Stimulated activated CD8-positive, alpha-beta memory T cell treated with anti-CD3 and anti-CD28 coated beads, Interleukin-4, amount 100 ng/mL, for 1 hour (primary cell): ENCODE results near the gene PITPNB.

Source experiments
- DNase-seq, 2 donors: peaks; one replicate each; pipeline ENCODE4 v3.0.0-alpha.2; 2020; ENCODE audit warnings: low read depth in 2 of 2, low spot score in 1 of 2

The PITPNB gene

DNA sequence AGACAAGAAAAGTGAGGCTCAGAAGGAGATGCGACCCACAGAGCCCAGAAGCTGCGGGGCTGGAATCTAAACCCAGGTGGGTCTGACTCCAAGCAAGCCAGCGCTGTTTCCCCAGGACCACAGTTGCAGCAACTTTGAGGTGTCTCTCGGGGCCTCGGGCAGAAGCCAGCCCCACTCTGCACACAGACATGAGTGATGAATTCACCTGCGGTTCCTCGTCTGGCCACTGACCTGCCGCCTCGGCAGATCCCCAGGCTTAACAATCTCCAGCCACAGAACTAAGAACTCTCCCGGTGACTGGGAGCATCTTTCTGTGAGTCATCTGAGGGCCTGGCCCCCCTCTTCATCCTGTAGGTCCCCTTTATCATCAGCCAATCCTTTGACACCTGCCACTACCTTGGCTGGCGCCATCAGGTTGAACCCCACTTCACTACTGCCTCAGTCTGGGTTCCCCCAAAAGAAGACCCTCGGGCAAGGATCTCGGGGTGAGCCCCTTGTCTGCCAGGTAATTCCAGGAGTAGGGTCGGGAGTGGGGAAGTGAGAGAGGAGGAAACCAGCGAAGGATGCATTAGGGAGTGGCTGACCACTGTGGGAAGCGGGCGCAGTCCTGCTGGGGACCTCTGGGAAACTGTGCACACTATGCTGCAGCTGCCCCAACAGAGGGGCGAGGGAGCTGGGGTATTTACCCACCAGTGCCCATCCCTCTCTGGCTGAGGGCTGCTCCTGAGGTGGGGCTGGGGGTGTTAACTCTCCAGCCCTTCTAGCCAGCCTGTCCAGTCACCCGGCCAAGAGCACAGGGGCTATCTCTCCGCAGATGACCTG lies 84.5 kb downstream of the PITPNB start:
- no peak for DNase-seq

DNA sequence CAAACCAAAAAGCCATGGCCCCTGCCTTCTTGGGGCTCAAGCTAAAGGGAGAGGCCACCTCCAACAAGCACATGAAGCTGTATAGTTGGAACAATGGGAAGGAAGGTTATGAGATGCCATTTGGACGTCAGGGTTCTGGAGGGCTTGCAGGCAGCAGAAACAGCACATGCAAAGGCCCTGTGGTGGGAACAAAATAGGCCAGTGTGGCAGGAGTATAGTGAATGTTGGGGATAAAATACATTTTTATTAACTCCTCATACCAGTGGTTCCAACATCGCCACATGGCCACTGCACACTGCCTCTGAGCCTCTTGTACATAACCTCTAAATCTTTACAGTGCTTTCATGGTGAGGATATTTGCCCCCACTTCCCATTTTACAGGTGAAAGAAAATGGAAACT lies 85.3 kb downstream of the PITPNB start:
- no peak for DNase-seq

DNA sequence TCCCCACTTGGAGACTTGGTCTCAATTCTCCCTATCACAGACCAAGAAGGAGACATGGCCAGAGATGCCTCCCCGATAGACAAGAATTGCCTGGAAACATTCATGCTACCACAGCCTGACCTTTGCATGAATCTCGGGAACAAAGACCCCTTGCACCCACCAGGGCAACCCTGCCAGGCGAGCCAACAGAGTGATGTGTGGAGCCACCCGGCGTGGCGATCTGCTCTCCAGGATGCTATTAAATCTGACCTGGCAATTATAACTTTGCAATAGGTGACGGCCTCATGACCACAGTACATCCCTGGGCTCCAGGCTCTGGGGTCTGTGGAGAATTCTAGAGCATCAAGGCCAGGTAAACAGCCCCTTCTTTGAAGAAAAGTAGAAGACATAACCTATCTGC lies 86.5 kb downstream of the PITPNB start:
- DNase-seq = no peak

DNA sequence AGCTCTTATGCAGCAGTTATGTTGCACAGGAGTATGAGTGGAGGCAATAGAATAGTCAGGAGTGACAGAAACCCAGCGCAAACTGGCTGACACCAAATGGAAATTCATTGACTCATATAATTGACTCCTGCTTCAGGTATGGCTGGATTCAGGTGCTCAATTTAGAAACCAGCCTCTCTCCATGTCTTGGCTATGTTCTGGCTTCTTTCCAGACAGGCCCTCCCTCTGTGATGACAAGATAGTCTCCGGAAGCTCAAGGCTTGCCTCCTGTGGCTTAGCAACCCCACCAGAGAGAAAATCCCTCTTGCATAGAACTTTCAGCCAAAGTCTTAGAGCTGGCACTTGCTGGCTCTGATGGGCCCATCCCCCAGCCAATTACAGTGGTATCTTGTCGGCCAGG lies 89.4 kb downstream of the PITPNB start:
- no peak for DNase-seq

DNA sequence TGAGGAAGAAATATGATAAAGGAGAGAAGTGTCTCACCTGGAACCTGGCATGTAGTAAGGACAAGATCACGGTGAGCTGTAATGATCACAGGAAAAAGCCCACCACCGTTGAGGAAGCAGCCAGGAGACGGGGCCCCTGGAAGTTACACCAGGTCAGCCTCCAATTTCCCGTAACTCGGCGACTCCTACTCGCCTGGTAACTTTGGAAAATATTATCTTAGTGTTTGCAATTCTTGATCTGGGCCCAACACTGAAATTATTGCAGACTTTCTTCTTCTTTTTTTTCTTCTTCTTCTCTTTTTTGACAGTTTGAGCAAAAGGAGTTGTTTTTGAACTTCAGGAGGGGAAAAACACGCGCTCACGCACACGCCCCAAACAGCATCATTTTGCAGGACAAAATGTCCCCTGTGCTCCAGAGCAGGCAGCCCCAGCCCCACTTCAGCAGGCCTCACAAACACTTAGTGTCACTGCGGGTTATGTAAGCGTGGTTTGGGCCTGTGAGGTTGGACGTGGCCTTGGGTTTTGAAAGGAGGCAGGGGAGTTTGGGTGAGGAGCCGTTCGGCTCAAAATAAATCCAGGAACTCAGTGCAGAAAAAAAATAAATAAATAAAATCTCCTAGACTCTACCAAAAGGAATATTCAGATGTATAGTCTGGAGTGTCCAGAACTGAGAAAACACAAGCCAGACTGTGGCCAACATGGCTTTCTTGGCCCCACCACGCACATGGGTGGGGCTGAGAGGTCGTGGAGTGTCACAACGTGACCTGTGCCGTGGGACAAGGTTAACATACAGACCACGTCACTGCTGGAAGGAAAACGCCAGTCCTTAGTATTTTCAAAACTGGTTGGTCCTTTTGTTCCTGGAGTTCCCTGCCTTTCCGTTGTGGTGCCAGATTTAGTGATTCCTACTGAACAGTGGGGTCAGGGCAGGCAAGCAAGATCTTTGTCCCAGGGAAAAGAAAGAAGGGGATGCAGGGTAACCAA lies 91.2 kb downstream of the PITPNB start:
- DNase-seq = no peak

DNA sequence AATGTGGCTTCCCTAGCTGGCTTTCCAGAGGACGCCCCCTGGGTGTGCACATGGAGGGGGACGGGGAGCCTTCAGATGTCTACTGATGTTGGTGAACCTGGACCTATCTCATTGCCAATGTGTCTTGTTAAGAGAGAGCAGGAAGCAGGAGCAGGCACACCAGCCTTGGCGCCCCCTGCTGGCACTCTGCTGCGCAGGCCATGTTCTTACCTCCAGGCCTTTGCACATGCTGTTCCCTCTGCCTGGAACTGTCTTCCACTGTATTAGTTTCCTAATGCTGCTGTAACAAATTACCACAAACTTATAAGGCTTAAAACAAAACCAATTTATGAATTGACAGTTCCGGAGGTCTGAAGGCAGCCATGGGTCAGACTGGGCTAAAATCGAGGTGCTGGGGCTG lies 93.9 kb downstream of the PITPNB start:
- no peak for DNase-seq

DNA sequence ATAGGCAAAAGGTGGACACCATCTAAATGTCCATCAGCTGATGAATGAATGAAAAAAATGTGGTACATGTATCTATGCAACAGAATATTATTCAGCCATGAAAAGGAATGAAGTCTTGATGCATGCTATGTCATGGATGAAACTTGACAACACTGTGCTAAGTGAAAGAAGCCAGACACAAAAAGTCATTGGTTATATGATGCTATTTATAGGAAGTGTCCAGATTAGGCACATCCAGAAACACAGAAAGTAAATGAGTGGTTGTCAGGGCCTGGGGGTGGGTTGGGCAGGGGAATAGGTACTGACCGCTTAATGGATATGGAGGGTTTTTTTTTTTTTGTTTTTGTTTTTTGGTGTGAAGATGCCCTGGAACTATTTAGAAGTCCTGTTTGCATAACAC lies 95.8 kb downstream of the PITPNB start:
- no peak for DNase-seq

DNA sequence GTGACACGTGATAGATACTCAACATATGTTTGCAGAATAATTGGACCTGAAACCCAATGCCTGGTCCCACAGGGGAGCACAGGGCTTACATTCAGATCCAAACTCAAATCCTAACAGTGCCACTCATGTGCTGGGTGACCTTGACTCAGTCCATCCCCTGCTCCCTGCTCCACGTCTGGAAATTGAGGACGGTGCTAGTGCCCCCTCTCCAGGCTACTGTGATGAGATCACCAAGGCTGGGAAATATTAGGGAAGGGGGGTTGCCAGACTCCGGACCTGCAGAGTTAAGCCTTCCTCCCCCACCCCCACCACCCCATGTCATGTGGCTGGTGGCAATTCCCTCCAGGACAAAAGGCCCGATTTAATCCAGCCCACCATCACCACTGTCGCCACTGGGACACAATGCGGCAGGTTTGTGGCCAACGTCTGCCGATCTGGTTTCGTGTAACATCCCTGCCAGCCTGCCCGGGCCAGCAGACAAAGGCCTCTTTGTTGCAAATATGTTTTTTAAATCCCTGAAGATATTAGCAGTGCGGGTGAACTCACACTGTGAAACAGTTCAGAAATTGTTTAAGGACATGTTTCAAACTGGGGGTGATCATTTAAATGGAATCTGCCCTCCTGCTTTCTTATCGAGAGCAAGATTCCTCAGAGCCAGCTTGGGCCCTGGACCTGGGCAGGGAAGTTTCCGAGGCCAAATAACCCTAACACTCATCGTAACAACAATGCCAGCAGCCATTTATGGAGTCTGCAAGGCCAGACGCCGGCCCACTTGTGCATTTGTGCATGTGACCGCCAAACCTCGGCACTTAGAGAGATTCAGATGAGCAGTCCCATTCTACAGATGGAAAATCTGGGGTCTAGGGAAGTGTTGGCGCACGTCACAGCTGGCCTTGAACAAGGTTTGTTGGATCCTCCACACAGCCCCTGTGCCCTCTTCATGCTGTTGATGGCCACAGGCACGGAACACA lies 97.9 kb downstream of the PITPNB start:
- no peak for DNase-seq

DNA sequence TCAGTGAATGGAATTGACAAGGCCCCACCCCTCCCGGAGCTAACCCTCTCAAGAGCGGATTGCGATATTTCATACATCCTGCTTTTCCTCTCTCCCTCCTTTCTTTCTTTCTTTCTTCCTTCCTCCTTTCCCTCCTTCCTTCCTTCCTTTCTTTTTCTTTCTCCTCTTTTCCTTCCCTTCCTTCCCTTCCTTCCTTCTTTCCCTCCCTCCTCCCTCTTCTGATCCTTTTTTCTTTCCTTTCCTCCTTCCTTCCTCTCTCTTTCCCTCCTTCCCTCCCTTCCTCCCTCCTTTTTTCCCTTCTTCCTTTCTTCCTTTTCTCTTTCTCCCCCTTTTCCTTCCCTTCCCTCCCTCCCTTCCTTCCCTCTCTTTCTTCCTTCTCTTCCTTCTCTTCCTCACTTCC lies 102.5 kb downstream of the PITPNB start:
- DNase-seq = no peak

DNA sequence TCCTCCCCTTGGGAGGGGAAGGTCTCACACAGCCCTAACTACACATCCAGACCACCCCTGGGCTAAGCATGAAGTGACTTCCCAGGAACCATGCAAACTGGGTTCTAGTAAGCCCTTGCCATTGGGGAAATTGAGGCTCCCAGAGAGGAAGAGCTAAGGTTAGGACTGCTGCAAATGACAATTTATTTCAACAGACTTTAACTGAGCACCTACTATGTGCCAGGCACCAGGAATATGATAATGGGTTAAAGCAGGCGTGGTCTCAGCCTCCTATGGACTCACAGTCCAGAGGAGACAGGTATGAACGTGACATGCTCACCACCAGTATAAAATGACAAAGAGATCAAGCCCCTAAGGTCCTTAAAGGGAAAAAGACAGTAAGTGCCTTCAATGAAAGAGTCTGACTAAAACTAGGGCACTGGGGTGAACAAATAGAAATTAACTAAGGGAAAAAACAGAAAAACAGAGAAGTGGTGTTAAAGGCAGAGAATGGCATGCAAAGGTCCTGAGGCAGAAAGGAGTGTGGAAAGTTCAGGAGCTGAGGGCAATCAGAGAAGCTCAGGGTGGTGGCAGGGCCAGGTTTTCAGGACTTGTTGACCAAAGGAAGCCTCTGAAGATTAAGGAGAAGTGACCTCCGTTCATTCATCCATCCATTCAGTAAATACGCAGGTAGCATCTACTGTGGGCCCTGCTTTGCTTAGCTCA lies 103.1 kb downstream of the PITPNB start:
- DNase-seq = no peak

DNA sequence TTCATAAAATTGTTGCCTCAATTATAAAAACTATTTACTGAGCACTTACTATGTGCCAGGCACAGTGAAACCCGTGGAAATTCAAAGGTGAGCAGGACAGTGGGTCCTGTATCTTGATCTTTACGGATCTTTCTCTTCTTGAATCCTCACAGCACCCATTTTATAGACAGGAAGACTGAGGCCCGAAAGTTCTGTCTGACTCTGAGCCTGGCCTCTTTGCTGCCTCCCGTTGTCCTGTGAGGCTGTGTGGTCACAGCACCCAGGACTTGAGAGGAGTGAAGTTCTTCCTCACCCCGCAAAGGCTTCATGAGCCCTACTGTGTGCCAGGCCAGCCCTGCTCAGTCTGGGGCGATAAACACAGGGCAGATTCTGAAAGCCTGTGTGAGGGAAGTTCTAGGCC lies 104.1 kb downstream of the PITPNB start:
- DNase-seq = no peak

DNA sequence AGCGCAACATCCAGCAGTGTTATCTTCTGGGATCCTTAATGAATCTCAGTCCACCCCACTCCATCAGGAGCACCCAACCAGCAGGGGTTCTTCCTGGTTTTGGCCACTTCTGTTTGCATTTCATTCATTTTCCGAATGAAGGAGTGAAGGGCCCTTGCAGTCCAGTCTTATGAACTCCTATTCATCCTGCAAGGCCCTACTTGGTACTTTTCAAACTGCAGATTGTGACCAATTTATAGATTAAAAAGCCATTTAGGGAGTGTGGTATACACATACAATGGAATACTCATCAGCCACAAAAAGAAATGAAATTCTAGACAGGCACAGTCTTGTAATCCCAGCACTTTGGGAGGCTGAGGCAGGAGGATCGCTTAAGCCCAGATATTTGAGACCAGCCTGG lies 107.3 kb downstream of the PITPNB start:
- no peak for DNase-seq

DNA sequence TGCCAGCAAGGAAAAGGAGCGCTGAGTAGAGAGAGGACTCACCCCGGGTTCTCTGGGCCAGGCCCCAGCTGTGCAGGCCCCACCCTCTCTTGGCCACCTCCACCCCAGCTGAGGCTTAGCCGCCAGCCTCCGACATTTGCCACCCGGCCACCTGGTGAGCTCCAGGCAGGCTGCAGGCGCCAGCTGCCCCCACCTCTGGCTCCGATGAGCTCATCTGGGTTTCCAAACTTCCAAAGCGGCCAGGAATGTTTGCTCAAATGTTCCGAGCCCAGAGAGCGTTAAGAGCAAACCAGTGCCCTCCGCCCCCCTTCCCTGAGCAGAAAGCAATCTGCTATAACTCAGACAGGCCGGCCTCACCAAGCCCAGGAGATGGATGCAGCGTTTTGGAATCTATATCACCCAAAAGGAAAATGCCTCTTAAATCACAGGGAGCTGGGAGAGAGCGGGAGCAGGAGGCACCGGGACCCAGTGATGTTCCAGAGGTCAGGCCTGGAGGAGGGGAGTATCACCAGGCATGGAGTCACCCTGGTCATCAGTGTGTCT lies 108.4 kb downstream of the PITPNB start:
- DNase-seq = no peak

DNA sequence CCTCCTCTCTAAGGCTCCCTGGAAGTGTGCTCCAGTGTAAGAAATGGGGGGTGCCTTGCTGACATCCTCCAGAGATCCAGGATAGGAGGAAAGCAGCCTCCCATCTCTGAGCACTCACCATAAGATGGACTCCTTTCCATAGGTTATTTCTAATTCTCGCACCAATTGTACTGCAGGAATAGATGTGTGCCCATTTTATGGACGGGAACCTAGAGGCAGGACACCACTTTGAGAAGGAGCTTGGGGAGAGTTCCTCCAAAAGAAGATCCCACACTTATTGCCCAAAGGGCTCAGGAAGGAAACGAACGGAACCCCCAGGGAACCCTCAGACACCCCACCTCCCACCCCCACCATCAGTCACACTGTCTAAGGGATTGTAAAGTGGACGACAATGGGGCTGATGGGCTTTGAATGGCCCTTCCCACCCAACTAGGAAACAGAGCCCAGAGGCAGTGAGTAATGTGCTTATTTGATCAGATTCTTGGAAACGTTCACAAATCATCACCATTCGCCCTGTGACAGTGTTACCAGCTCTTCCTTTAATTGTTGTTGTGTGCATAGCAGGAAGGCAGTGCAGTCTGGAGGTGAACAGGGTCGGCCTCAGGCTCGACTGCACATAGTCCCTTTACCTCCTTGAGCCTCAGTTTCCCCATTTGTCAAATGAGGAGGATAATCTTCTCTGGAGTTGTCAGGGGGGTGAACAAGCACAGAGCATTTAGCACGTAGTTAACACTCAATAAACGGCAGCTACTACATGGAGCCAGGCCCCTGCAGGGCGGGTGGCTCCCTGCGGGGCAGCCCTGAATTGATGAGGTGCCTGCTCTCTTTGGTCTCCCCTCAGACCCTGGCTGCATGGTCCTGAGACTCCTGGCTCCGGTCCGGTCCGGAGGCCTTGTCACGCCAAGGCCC lies 109.1 kb downstream of the PITPNB start:
- DNase-seq = no peak

DNA sequence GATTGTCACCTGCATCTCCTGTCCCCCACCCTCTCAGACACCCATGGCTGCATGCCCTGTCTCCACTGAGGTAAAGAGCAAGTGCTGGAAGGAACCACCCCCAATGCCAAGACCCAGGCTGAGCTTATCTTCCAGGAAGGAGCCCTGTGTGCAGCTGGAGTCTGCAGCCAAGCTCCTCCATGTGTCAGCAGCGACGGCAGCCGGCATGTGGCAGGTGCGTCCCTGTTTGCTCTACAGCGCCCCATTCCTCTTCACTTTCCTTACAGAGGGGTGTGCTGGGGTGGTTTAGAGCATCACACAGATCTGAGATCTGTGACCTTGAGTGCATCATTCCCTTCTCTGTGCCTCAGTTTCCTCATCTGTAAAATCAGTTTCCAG lies 109.8 kb downstream of the PITPNB start:
- no peak for DNase-seq

DNA sequence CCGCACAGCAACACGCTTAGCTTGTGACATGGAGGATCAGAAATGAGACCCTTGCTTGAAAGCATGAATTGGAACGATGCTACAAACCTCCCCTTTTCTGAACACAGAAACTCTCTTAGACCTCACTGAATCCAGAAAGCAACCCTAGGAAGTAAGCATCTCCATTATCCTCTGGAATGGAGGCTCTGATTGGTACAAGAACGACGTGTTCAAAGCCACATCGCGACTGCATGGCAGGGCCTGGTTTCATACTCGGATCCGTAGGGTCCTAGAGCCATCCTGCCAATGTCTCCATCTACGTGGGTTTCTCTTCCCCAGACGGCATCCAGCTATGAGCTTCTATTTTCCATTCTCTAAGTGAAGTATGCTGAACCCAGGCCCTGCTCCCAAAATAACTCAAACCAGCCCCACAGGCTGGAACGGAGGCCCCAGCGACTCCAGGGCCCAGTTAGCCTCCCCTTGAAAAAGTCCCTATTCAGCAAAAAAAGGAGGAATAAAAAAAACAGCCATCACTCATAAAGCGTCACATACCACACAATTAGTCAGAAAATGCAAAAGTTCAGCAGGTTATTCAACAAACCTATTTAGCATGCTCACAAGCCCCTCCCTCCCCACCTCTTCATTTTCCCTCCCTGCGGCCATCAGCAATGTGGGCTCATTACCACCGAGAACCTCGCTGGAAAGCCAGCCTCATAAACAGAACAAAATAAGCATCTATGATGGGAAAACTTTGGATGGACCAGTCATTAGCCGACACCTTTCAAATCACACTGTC lies 110.4 kb downstream of the PITPNB start:
- no peak for DNase-seq

DNA sequence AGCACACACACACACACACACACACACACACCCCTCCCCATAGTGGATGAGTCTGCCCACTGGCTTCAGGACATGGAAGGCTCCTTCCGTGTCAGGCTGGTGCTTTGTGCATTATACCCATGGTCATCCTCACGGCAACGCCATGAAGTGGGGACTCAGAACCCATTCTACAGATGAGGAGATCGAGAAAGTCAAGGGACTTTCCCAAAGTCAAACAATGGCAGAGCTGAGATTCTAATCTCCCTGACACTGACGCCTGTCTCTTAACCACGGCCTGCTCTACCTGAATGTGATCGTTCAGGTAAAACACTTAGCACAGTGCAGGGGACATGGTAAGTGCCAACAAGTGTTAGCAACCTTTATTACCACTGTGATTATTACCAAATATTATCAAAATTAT lies 113.2 kb downstream of the PITPNB start:
- no peak for DNase-seq
